ENCODE measurements around the gene ELAVL3.

GRCh38 chr19:11418094-11418548 lies 62.7 kb downstream of the ELAVL3 start:
- TF ChIP-seq CTCF (IDR thresholded peaks at IDR 0.05) (no peak), POLR2A (IDR thresholded peaks at IDR 0.05) (no peak)
